K562 treated with DMSO at 1 percent for 24 hours (cell line): ENCODE data around the gene PSMD11. TPM values are rescaled to one million over a fixed set of nuclear protein-coding genes. Genes with fewer than 3 reads are reported as not detected.

Source experiments
- total RNA-seq: library from RNA; unstranded; fragments of 300-600 nt; gene quantifications from 2 replicates; pipeline ENCODE4 v1.2.3, GENCODE V29; 2022; ENCODE audit warnings: low read depth; ENCODE audit not compliant: insufficient read depth

The PSMD11 gene
- 53.0 and 61.4 TPM in 2 replicates for total RNA-seq

DNA sequence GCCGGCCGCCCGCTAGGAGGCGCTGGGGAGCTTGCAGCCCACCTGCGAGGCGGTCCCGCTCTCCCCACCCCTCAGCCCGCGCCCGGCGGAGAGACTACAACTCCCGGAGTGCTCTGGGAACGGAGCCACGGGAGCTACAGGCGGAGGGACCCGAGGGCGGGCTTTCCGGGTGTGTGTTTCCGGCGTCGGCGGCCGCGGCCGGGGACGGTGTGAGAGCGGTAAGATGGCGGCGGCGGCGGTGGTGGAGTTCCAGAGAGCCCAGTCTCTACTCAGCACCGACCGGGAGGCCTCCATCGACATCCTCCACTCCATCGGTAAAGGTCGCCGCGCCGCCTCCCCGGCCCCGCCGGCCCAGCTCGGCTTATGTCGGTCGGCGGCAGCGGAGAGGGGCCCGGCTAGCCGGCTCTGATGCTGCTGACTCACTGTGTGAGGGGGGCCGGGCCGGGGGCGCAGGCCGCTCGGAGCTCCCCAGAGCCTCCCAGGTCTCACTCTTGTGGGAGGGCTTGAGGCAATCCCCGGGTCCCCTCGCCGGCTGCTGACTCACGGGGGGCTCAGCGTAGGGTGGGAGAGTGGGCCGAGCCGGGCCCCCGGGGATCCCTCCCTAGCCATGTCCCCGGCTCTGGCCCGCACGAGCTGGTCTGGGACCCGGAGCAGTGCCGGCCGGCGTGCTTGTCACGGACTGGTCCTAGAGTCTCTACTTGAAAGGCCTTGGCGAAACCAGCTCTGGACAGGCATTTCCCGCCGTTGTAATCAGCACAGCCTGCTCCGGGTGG, at the start of gene PSMD11:
PSMD11 (plus strand) TSS at position 210 of the 773 bp plus-strand sequence; CDS start at position 224, 14 bp downstream.

DNA sequence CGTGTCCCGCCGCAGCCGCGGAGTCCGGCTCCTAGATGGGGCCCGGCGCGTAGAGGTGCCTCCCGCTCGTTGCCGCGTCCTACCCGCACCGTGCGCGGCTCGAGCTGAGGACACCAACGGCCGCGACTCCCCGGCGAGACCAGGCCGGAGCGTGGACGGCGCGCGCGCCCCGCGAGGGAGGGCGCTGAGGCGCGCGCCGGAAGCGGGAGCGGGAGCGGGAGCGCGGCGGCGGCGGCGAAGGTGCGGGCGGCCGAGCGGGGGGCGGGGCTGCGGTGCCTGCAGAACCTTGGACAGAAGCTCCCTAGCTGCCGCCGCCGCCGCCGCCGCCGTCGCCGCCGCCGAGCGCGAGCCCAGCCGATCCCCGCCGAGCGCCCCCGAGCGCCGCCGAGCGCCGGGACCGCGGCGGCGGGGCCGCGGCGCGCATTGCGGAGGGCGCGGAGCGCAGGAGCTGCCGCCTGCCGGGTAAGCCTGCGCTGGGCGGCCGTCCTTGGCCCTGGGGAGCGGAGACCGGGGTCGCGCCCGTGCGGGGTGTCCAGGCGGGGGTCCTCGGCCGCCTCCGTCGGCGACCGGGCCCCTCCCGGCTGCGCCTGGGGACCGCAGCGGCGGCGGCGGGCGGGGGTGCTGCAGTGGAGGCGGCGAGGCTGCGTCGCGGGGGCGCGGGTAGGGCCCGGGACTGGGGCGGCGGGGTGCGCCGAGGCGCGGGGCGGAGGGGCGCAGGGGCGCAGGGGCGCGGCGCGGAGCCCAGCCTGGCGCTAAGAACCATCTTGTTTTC, 42.6 kb downstream of the PSMD11 start, which contains the start of gene CDK5R1:
CDK5R1 (plus strand) TSS at position 293 of the 772 bp plus-strand sequence. CDS start 628 bp downstream, outside the sequence.

Other genes with a start within 250 kb of the PSMD11 start
- 0.25 TPM in 1 of 2 replicates, not detected in the other for gene RHBDL3, start 178.7 kb upstream of the PSMD11 start, total RNA-seq
- gene C17orf75, start 102.3 kb upstream of the PSMD11 start, total RNA-seq = 19.6 and 23.6 TPM in 2 replicates
- 138 and 148 TPM in 2 replicates for gene ZNF207, start 94.4 kb upstream of the PSMD11 start, total RNA-seq
- 1.9 and 2.2 TPM in 2 replicates for gene CDK5R1, start 42.5 kb downstream of the PSMD11 start, total RNA-seq